ENCODE measurements around the gene APRT. TPM values are rescaled to one million over a fixed set of nuclear protein-coding genes. Genes with fewer than 3 reads are reported as not detected.

APRT gene
- polyA plus RNA-seq, 3 donors from 2014 or later, result 432 to 476 (median 450) TPM

DNA sequence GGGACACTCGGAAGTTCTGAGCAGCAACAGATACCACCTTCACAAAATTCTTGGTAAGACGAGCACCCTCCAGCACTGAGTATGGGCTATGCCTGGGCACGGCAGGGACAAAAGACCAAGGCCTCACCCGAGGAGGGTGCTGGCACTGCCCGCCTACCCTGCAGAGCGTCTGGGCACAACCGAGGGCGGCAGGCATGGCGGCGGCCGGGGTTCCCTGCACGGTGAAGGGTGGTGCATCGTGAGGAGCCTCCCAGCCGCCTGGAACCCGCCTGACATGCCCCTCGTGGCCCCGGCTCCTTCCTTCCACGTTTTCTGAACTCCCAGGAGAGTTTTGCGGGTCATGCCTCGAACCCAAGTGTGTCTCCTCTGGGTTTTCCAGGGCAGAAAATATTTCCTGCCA lies 26.1 kb upstream of the APRT start:
- Mint-ChIP-seq H3K4me1 (no peaks in the 10 kb centered on the region), H3K27me3 (ENCODE audit: low read depth in 3 of 3) (peaks cover 0 to 3% (median 0%) of the 10 kb centered on the region in 3 donors), H3K4me3 (no peak overlapping the region), H3K9me3 (no peaks in the 10 kb centered on the region), H3K27ac (no peak overlapping the region), H3K36me3 (peaks cover 0 to 3% (median 0%) of the 10 kb centered on the region in 3 donors)
- DNase-seq, result no peak

DNA sequence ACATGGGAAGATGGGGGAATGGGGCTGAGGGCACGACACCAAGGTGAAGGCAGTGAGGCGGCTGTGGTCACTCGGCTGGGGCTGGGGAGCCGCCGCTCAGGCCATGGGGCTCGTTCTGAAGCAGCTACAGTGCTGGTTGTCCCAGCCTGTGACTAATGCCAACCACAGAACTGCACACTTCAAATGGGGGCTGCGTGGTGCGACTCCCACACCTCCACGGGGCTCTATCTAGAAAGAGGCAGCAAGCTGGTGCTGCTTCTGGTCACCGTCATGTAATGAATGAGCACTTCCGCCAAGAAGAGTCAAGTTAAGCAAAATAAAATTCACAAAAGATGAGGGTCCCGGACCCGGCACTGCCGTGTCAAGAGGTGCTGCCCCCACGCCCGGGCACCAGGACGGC lies 25.1 kb upstream of the APRT start:
- no peak overlapping the region for H3K4me3 Mint-ChIP-seq
- H3K27ac Mint-ChIP-seq, result no peak overlapping the region
- no peaks in the 10 kb centered on the region for H3K4me1 Mint-ChIP-seq
- H3K27me3 Mint-ChIP-seq (ENCODE audit: low read depth in 3 of 3), result peaks cover 0 to 3% (median 0%) of the 10 kb centered on the region in 3 donors
- no peaks in the 10 kb centered on the region for H3K9me3 Mint-ChIP-seq
- peaks cover 0 to 3% (median 0%) of the 10 kb centered on the region in 3 donors for H3K36me3 Mint-ChIP-seq
- DNase-seq, result no peak

DNA sequence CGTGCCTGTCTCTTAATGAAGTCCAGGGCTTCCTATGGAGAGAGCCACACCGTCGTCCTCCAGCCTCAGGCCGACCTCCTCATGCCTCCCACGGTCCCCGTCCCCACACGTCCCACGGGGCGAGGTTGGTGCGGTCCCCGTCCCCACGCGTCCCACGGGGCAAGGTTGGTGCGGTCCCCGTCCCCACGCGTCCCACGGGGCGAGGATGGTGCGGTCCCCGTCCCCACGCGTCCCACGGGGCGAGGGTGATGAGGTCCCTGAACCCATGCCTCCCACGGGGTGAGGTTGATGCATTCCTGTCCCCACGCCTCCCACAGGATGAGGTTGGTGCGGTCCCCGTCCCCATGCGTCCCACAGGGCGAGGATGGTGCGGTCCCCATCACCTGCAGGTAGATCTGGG lies 24.1 kb upstream of the APRT start:
- no peak overlapping the region for H3K27ac Mint-ChIP-seq
- H3K4me3 Mint-ChIP-seq, result no peak overlapping the region
- H3K27me3 Mint-ChIP-seq (ENCODE audit: low read depth in 3 of 3), result peaks cover 0 to 3% (median 0%) of the 10 kb centered on the region in 3 donors
- peaks cover 0 to 3% (median 0%) of the 10 kb centered on the region in 3 donors for H3K36me3 Mint-ChIP-seq
- no peaks in the 10 kb centered on the region for H3K9me3 Mint-ChIP-seq
- no peaks in the 10 kb centered on the region for H3K4me1 Mint-ChIP-seq
- no peak for DNase-seq

DNA sequence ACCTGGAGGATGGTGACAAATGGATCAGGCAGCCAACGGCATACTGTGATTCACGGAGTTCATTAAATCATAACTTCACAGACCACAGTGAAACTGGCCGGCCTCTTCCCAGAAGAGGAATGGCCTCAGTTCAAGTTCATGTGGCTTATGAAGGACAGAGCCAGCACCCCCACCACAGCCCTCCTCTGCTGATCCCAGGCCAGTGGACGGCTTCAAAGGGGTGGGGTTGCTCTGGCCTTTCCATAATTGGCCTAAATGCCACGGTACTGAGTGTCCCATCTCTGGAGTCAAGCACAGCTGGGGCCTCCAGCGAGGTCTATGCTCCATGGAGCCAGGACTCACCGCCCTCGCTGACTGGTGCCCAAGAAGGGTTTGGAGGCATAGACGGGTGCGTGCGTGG lies 23.7 kb upstream of the APRT start:
- Mint-ChIP-seq H3K27ac (no peak overlapping the region), H3K27me3 (ENCODE audit: low read depth in 3 of 3) (peaks cover 0 to 3% (median 0%) of the 10 kb centered on the region in 3 donors), H3K4me3 (no peak overlapping the region), H3K4me1 (no peaks in the 10 kb centered on the region), H3K36me3 (peaks cover 0 to 3% (median 0%) of the 10 kb centered on the region in 3 donors), H3K9me3 (no peaks in the 10 kb centered on the region)
- no peak for DNase-seq

DNA sequence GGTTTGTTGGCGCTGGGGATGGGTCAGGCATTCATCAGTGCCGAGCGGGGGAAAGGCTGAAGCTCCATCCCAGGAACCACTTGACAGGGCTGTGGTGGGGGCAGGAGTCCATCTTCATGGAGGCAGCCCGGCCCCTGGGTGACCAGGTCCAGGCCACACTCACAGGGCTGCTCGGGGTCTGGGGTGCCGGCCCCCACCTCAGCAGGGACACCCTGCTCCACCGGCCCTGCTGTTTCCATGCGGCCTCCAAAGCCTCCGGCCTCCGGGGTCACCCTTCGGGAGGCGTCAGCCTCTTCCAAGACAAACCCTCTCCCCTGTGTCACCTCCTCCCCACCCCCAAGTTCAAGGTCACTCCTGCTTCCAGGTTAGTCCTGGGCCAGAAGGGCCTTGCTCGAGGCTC lies 22.9 kb upstream of the APRT start:
- no peaks in the 10 kb centered on the region for H3K4me1 Mint-ChIP-seq
- H3K36me3 Mint-ChIP-seq, result peaks cover 0 to 3% (median 0%) of the 10 kb centered on the region in 3 donors
- no peak overlapping the region for H3K4me3 Mint-ChIP-seq
- DNase-seq, result no peak
- H3K9me3 Mint-ChIP-seq, result no peaks in the 10 kb centered on the region
- H3K27me3 Mint-ChIP-seq (ENCODE audit: low read depth in 3 of 3), result peaks cover 0 to 3% (median 0%) of the 10 kb centered on the region in 3 donors
- no peak overlapping the region for H3K27ac Mint-ChIP-seq

DNA sequence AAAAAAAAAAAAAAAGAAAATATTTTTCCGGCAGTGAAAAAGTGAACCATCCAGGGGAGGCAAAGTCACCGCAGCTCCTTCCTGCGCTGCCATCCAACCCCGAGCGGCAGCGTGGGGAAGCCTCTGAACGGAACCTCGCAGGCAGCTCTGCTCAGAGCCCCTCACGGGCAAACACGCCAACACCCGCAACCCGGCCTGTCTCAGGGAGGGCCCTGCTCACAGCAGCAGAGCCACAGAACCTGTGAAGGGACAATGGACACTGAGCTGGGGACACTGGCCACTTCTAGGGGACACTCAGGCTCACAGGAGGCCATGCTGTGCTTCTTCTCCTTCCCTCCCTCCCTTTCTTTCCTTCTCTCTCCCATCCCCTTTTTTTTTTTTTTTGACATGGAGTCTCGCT lies 21.4 kb upstream of the APRT start:
- no peaks in the 10 kb centered on the region for H3K4me1 Mint-ChIP-seq
- no peak for DNase-seq
- H3K36me3 Mint-ChIP-seq, result peaks cover 0 to 3% (median 0%) of the 10 kb centered on the region in 3 donors
- H3K27ac Mint-ChIP-seq, result no peak overlapping the region
- H3K9me3 Mint-ChIP-seq, result no peaks in the 10 kb centered on the region
- H3K27me3 Mint-ChIP-seq (ENCODE audit: low read depth in 3 of 3), result peaks cover 0 to 5% (median 0%) of the 10 kb centered on the region in 3 donors
- H3K4me3 Mint-ChIP-seq, result no peak overlapping the region

DNA sequence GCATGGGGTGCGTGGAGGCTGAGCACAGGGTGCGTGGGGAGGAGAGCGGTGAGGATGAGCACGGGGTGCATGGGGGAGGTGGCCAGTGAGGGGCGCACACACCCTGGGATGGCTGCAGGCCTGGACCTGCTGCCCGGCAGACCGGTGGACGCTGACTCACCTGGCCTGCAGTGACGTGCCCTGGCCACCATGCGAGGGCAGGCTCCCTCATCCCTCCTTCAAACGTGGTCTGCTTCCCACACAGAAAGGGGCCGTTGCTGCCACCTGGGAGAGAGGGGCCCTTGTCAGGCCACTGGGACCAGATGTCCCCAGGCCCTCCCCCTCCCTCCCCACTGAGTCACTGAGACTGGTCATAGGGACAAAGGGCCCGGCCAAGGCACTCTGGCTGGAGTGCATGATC lies 20.1 kb upstream of the APRT start:
- Mint-ChIP-seq H3K36me3 (peaks cover 0 to 3% (median 0%) of the 10 kb centered on the region in 3 donors), H3K9me3 (no peaks in the 10 kb centered on the region), H3K4me3 (no peak overlapping the region), H3K4me1 (no peaks in the 10 kb centered on the region), H3K27ac (no peak overlapping the region), H3K27me3 (ENCODE audit: low read depth in 3 of 3) (peaks cover 0 to 3% (median 0%) of the 10 kb centered on the region in 3 donors)
- DNase-seq, result no peak

DNA sequence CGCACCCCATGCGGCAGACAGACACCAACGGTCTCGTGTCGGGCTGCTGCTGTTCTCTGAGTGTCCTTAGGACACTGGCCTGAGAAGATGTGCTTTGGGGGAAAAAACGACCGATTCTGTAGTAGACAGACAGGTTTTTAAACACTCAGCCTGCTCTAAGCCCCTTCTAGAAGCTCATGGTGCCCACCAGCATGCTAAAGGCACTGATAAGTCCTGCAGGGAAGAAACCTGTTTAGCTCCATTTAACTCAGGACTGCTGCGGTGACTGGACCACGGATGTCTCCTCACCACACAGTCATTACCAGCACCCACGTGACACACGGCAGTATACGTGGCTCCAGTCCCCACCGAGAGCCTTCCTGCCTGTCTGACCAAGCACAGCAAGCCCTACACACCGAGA lies 19.1 kb upstream of the APRT start:
- Mint-ChIP-seq H3K4me3 (no peak overlapping the region), H3K27me3 (ENCODE audit: low read depth in 3 of 3) (peaks cover 0 to 2% (median under 1%) of the 10 kb centered on the region in 3 donors), H3K4me1 (no peaks in the 10 kb centered on the region), H3K27ac (no peak overlapping the region), H3K9me3 (no peaks in the 10 kb centered on the region), H3K36me3 (peaks cover 0 to 3% (median 0%) of the 10 kb centered on the region in 3 donors)
- no peak for DNase-seq

DNA sequence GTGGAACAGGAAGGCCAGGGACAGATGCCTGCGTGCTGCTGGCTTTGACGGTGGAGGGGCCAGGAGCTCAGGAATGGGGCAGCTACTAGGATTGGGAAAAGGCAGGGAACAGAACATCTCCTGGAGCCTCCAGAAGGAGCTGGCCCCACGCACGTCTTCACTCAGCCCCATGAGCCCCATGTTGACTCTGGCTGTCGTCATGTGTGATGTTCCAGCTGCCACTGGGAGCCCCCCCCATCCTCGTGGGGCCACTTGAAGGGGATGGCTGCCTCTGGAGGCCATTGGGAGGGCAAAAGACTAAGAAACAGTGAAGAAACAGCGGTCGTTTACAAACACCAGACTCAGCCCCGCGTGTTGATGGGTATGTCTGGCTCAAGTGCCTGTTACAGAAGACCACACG lies 18.5 kb upstream of the APRT start:
- H3K9me3 Mint-ChIP-seq, result no peaks in the 10 kb centered on the region
- no peak for DNase-seq
- H3K27ac Mint-ChIP-seq, result peak overlapping the region in 1 of 6 donors; percentile 55
- peaks cover 0 to 2% (median 0%) of the 10 kb centered on the region in 3 donors for H3K36me3 Mint-ChIP-seq
- H3K27me3 Mint-ChIP-seq (ENCODE audit: low read depth in 3 of 3), result peaks cover 0 to 2% (median 2%) of the 10 kb centered on the region in 3 donors
- H3K4me3 Mint-ChIP-seq, result no peak overlapping the region
- H3K4me1 Mint-ChIP-seq, result no peaks in the 10 kb centered on the region

DNA sequence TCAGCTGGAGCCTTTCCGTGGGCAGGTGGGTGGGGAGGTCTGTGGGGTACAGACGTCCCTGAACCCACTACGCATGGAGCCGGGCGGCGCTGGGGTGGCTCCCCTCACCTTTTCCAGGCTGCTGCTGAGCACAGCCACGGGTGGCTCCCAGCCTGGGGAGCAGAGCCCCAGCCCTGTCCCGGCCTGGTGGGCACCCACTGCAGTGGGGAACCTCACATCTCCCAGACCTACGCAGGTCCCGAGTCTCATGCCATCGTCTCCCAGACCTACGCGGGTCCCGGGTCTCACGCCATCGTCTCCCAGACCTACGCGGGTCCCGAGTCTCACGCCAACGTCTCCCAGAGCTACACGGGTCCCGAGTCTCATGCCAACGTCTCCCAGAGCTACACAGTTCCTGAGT lies 17.0 kb upstream of the APRT start:
- no peaks in the 10 kb centered on the region for H3K36me3 Mint-ChIP-seq
- no peaks in the 10 kb centered on the region for H3K4me1 Mint-ChIP-seq
- H3K9me3 Mint-ChIP-seq, result no peaks in the 10 kb centered on the region
- no peak for DNase-seq
- H3K27ac Mint-ChIP-seq, result no peak overlapping the region
- no peak overlapping the region for H3K4me3 Mint-ChIP-seq
- peaks cover 0 to 3% (median 2%) of the 10 kb centered on the region in 3 donors for H3K27me3 Mint-ChIP-seq (ENCODE audit: low read depth in 3 of 3)

DNA sequence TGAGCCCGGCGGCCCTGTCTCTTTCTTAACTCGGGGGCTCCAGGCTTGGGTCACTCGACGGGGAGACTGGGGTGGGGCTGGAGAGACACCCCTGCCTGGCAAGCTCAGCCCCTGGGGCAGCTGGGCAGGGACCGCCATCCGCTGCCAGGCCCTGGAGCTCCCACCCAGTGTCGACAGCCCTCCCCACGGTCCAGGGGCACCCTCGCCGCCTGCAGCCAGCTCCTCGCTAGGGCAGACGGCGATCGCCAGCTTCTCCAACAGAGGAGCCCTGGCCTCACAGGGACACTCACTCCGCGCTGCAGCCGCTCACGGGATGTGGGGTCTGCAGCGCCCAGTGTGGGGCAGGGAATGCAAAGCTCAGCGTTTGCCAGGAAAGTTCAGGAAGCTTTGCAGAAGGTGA lies 16.0 kb upstream of the APRT start:
- peaks cover 0 to 3% (median 2%) of the 10 kb centered on the region in 3 donors for H3K27me3 Mint-ChIP-seq (ENCODE audit: low read depth in 3 of 3)
- no peak overlapping the region for H3K27ac Mint-ChIP-seq
- H3K9me3 Mint-ChIP-seq, result no peaks in the 10 kb centered on the region
- H3K36me3 Mint-ChIP-seq, result peaks cover 0 to 3% (median 0%) of the 10 kb centered on the region in 3 donors
- no peaks in the 10 kb centered on the region for H3K4me1 Mint-ChIP-seq
- no peak overlapping the region for H3K4me3 Mint-ChIP-seq
- DNase-seq, result no peak

DNA sequence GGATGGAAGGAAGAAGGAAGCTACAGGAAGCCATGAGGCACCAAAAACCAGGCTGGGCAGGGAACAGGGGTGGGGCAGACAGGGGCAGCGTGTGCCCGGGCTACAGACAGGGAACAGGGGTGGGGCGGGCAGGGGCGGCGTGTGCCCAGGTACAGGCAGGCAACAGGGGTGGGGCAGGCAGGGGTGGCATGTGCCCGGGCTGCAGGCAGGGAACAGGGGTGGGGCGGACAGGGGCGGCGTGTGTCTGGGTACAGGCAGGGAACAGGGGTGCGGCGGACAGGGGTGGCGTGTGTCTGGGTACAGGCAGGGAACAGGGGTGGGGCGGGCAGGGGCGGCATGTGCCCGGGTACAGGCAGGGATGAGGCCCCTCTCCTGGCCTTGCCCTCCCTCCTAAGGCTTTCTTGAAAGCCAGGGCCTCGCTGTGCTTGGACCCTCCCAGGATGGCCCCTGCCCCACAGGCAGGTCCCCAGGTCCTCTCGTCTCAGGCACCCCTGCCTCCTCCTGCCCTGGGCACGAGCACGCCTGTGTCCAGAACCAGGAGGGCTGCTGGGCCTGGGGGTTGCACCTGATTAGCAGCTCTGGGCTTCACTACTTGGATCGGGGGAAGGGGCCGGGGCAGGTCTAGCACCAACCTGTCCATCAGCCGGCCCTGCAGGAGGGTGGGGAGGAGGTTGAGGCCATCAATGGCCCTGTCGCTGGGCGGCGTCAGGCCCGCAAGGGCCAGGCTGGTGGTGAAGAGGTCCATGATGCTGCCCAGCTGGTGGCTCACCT lies 14.5 kb upstream of the APRT start:
- no peaks in the 10 kb centered on the region for H3K9me3 Mint-ChIP-seq
- peaks cover 0 to 3% (median 2%) of the 10 kb centered on the region in 3 donors for H3K27me3 Mint-ChIP-seq (ENCODE audit: low read depth in 3 of 3)
- DNase-seq, result no peak
- peaks cover 0 to 3% (median 0%) of the 10 kb centered on the region in 3 donors for H3K36me3 Mint-ChIP-seq
- H3K4me3 Mint-ChIP-seq, result no peak overlapping the region
- H3K4me1 Mint-ChIP-seq, result no peaks in the 10 kb centered on the region
- no peak overlapping the region for H3K27ac Mint-ChIP-seq

DNA sequence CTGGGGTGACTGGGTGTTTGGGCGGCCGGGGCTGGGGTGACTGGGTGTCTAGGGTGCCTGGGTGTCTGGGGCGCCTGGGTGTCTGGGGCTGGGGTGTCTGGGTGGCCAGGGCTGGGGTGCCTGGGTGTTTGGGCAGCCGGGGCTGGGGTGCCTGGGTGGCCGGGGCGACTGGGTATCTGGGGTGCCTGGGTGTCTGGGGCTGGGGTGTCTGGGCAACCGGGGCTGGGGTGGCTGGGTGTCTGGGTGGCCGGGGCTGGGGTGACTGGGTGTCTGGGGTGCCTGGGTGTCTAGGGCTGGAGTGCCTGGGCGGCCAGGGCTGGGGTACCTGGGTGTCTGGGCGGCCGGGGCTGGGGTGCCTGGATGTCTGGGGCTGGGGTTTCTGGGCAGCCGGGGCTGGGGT lies 13.4 kb upstream of the APRT start:
- Mint-ChIP-seq H3K4me3 (no peak overlapping the region), H3K27me3 (ENCODE audit: low read depth in 3 of 3) (peaks cover 0 to 3% (median 2%) of the 10 kb centered on the region in 3 donors), H3K36me3 (peaks cover 0 to 3% (median 0%) of the 10 kb centered on the region in 3 donors), H3K9me3 (no peaks in the 10 kb centered on the region), H3K27ac (no peak overlapping the region), H3K4me1 (no peaks in the 10 kb centered on the region)
- DNase-seq, result no peak

DNA sequence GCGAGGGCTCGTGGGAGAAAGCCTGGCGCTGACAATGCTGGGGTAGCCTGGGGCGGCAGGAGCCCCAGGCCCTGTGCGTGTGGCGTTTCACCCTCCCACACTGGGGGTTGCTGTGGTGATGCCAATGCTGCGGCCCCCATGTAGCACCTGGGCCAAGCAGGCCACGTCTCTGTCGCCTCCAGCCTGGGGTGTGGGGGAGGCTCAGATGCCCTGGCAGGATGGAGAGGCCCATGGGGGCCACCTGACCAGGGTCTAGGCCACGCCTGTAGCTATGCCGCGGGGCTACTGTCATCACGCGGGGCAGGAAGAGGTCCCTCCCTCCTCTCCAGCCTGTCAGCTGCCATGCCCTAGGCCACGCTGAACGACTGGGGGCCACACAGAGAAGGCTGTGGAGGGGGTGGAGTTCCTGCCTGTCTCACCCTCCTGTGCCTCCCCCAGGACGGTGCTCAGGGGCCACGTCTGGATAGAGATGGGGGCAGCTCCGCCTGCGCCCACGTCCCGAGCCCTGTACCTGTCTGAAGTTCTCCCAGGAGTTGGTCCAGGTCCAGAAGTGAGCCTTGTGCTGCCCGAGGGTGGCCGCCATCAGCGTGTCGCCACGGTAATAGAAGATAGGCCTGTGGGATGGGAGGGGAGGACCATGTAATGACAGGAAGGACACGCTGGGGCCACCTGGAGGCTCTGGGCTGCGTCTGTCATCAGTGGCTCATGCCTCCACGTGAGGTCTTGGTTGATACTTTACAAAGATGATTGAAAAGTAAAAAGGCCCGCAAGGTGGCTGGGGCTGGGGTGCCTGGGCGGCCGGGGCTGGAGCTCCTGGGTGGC lies 12.7 kb upstream of the APRT start:
- no peaks in the 10 kb centered on the region for H3K9me3 Mint-ChIP-seq
- peaks cover 0 to 3% (median 0%) of the 10 kb centered on the region in 3 donors for H3K36me3 Mint-ChIP-seq
- H3K27me3 Mint-ChIP-seq (ENCODE audit: low read depth in 3 of 3), result peaks cover 0 to 3% (median 2%) of the 10 kb centered on the region in 3 donors
- H3K4me3 Mint-ChIP-seq, result no peak overlapping the region
- H3K27ac Mint-ChIP-seq, result no peak overlapping the region
- H3K4me1 Mint-ChIP-seq, result no peaks in the 10 kb centered on the region
- DNase-seq, result no peak

Data from immature natural killer cell (primary cell).